WTC11 (cell line): ENCODE data around the gene PTPRN2. TPM values are rescaled to one million over a fixed set of nuclear protein-coding genes. Genes with fewer than 3 reads are reported as not detected.

Experiments used
- ATAC-seq: fragments of 200-7000 bp; cut with Tn5 transposase; 2 replicates; pipeline ENCODE4 v1.10.0; 2021; ENCODE audit warnings: mild to moderate bottlenecking, moderate library complexity
- CTCF ChIA-PET: fragments of 300-600 bp; sonication (Branson Sonifier 250); formaldehyde crosslinking; loops from one replicate; lab custom pipeline; 2021; ENCODE audit warnings: antibody characterized with exemption; lab: Charles Lee
- POLR2A ChIA-PET: fragments of 350-600 bp; sonication (Branson Sonifier 250); formaldehyde crosslinking; loops from one replicate; lab custom pipeline; 2021; ENCODE audit warnings: antibody characterized with exemption; lab: Charles Lee
- DNase-seq: peaks from one replicate; pipeline ENCODE4 v3.0.0; 2021; ENCODE audit warnings: low spot score
- H3K27ac Mint-ChIP-seq: 2 replicates; pipeline ENCODE4 v1.8.0; 2021; ENCODE audit warnings: mixed read lengths
- H3K27me3 Mint-ChIP-seq: 2 replicates; pipeline ENCODE4 v1.8.0; 2021; ENCODE audit warnings: low read depth, mild to moderate bottlenecking, moderate library complexity, mixed read lengths
- H3K36me3 Mint-ChIP-seq: 2 replicates; pipeline ENCODE4 v1.8.0; 2021; ENCODE audit warnings: mixed read lengths
- H3K4me1 Mint-ChIP-seq: 2 replicates; pipeline ENCODE4 v1.8.0; 2022; ENCODE audit warnings: mixed read lengths
- H3K4me3 Mint-ChIP-seq: 2 replicates; pipeline ENCODE4 v1.8.0; 2021; ENCODE audit warnings: mild to moderate bottlenecking, moderate library complexity, mixed read lengths
- H3K9me3 Mint-ChIP-seq: 2 replicates; pipeline ENCODE4 v1.8.0; 2021; ENCODE audit warnings: mixed read lengths
- ATF2 ChIP-seq: sonication (generic); formaldehyde crosslinking; IDR thresholded peaks from 2 replicates; pipeline ENCODE4 v1.8.1; 2022; ENCODE audit warnings: low read depth, missing genetic modification reagents, borderline replicate concordance
- ATF3 ChIP-seq: sonication (generic); formaldehyde crosslinking; conservative IDR thresholded peaks from 2 replicates; pipeline ENCODE4 v1.8.1; 2022; ENCODE audit warnings: mild to moderate bottlenecking, missing genetic modification reagents
- CREM ChIP-seq: sonication (generic); formaldehyde crosslinking; IDR thresholded peaks from 2 replicates; pipeline ENCODE4 v1.8.1; 2022; ENCODE audit warnings: mild to moderate bottlenecking, missing genetic modification reagents, moderate library complexity
- EMX1 ChIP-seq: fragments of 250-450 bp; sonication (Bioruptor Pico); IDR thresholded peaks from 2 replicates; pipeline ENCODE4 v1.8.0; 2021; ENCODE audit warnings: mild to moderate bottlenecking
- FOXJ3 ChIP-seq: sonication (generic); formaldehyde crosslinking; IDR thresholded peaks from 2 replicates; pipeline ENCODE4 v1.9.0; 2021; ENCODE audit warnings: missing genetic modification reagents, mild to moderate bottlenecking, borderline replicate concordance
- JUN ChIP-seq: sonication (generic); formaldehyde crosslinking; IDR thresholded peaks from 2 replicates; pipeline ENCODE4 v1.8.0; 2023; ENCODE audit warnings: mild to moderate bottlenecking, missing genetic modification reagents
- KAT7 ChIP-seq: sonication (generic); formaldehyde crosslinking; IDR thresholded peaks from 2 replicates; pipeline ENCODE4 v1.8.1; 2023; ENCODE audit warnings: missing genetic modification reagents, mild to moderate bottlenecking, borderline replicate concordance
- MYBL2 ChIP-seq: sonication (generic); formaldehyde crosslinking; IDR thresholded peaks from 2 replicates; pipeline ENCODE4 v1.8.1; 2023; ENCODE audit warnings: mild to moderate bottlenecking, moderate library complexity, missing genetic modification reagents
- NFATC4 ChIP-seq: fragments of 250-450 bp; sonication (Bioruptor Pico); IDR thresholded peaks from 2 replicates; pipeline ENCODE4 v1.9.0; 2021; ENCODE audit warnings: mild to moderate bottlenecking
- NFE2L1 ChIP-seq: sonication (generic); formaldehyde crosslinking; IDR thresholded peaks from 2 replicates; pipeline ENCODE4 v1.8.1; 2023; ENCODE audit warnings: missing genetic modification reagents
- USF1 ChIP-seq: sonication (generic); formaldehyde crosslinking; IDR thresholded peaks from 2 replicates; pipeline ENCODE4 v1.8.0; 2022; ENCODE audit warnings: mild to moderate bottlenecking, missing genetic modification reagents
- ZNF232 ChIP-seq: sonication (generic); formaldehyde crosslinking; IDR thresholded peaks from 2 replicates; pipeline ENCODE4 v1.8.0; 2022; ENCODE audit warnings: mild to moderate bottlenecking, missing genetic modification reagents
- total RNA-seq: library from RNA; stranded (reverse); gene quantifications from 3 replicates; pipeline ENCODE4 v1.2.3, GENCODE V29; 2021
- TF ChIP-seq, protein P1 (sequence below): fragments of 250-450 bp; sonication (Bioruptor Pico); IDR thresholded peaks from 2 replicates; pipeline ENCODE4 v1.8.0; 2021; ENCODE audit warnings: mild to moderate bottlenecking
- TF ChIP-seq, protein P2 (sequence below): fragments of 250-450 bp; sonication (Bioruptor Pico); IDR thresholded peaks from 2 replicates; pipeline ENCODE4 v1.9.0; 2021; ENCODE audit warnings: mild to moderate bottlenecking
- TF ChIP-seq, protein P3 (sequence below): sonication (generic); formaldehyde crosslinking; IDR thresholded peaks from 2 replicates; pipeline ENCODE4 v1.8.1; 2023; ENCODE audit warnings: mild to moderate bottlenecking, missing genetic modification reagents, moderate library complexity
- TF ChIP-seq, protein P4 (sequence below): fragments of 250-450 bp; sonication (Bioruptor Pico); IDR thresholded peaks from 2 replicates; pipeline ENCODE4 v1.9.0; 2021; ENCODE audit warnings: moderate library complexity, mild to moderate bottlenecking, inconsistent platforms, borderline replicate concordance

The PTPRN2 gene
- total RNA-seq, 1 experiment from 2014 or later: 4.7 TPM

DNA sequence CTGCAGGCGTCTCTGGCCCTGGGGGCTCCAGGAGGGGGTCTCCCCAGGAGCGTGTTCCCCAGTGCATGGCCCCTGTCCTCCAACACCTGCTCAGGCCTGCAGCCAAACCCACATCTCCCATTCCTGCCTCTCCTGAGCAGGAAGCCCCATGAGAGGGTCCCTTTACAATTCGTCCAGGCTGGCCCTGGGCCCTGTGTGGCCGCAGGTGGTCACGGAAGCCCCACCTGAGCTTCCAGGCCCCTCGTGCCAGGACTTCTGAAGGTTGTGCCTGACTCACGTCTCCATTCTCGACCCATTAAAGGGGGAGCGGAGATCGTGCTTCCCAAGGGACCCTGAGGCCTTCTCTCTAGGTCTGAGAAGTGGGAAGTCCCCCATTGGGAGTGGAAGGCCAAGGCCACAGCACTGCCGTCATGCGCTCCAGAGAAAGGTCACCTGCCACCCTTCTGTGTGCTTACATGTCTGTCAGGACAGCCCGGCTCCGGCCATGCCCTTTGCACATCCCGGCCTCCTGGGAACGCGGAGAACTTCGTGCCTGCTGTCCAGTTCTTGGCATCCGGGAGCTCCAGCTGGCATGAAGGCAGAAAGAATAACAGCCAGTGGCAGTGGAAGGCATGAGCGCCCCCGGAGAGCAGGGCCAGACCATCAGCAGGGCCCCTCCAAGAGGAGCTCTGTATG lies 868.5 kb downstream of the PTPRN2 start (continued):
- TF ChIP-seq, protein P1, sequence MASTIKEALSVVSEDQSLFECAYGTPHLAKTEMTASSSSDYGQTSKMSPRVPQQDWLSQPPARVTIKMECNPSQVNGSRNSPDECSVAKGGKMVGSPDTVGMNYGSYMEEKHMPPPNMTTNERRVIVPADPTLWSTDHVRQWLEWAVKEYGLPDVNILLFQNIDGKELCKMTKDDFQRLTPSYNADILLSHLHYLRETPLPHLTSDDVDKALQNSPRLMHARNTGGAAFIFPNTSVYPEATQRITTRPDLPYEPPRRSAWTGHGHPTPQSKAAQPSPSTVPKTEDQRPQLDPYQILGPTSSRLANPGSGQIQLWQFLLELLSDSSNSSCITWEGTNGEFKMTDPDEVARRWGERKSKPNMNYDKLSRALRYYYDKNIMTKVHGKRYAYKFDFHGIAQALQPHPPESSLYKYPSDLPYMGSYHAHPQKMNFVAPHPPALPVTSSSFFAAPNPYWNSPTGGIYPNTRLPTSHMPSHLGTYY (CRISPR knock-in tag): no peak
- TF ChIP-seq, protein P2, sequence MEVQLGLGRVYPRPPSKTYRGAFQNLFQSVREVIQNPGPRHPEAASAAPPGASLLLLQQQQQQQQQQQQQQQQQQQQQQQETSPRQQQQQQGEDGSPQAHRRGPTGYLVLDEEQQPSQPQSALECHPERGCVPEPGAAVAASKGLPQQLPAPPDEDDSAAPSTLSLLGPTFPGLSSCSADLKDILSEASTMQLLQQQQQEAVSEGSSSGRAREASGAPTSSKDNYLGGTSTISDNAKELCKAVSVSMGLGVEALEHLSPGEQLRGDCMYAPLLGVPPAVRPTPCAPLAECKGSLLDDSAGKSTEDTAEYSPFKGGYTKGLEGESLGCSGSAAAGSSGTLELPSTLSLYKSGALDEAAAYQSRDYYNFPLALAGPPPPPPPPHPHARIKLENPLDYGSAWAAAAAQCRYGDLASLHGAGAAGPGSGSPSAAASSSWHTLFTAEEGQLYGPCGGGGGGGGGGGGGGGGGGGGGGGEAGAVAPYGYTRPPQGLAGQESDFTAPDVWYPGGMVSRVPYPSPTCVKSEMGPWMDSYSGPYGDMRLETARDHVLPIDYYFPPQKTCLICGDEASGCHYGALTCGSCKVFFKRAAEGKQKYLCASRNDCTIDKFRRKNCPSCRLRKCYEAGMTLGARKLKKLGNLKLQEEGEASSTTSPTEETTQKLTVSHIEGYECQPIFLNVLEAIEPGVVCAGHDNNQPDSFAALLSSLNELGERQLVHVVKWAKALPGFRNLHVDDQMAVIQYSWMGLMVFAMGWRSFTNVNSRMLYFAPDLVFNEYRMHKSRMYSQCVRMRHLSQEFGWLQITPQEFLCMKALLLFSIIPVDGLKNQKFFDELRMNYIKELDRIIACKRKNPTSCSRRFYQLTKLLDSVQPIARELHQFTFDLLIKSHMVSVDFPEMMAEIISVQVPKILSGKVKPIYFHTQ (CRISPR knock-in tag): no peak
- TF ChIP-seq ATF2 (no peak), ATF3 (CRISPR knock-in tag) (no peak), CREM (CRISPR knock-in tag) (no peak), KAT7 (CRISPR knock-in tag) (no peak), EMX1 (CRISPR knock-in tag) (no peak), JUN (CRISPR knock-in tag) (no peak), USF1 (CRISPR knock-in tag) (no peak)
- TF ChIP-seq, protein P3, sequence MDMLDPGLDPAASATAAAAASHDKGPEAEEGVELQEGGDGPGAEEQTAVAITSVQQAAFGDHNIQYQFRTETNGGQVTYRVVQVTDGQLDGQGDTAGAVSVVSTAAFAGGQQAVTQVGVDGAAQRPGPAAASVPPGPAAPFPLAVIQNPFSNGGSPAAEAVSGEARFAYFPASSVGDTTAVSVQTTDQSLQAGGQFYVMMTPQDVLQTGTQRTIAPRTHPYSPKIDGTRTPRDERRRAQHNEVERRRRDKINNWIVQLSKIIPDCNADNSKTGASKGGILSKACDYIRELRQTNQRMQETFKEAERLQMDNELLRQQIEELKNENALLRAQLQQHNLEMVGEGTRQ (CRISPR knock-in tag): no peak
- TF ChIP-seq, protein P4, sequence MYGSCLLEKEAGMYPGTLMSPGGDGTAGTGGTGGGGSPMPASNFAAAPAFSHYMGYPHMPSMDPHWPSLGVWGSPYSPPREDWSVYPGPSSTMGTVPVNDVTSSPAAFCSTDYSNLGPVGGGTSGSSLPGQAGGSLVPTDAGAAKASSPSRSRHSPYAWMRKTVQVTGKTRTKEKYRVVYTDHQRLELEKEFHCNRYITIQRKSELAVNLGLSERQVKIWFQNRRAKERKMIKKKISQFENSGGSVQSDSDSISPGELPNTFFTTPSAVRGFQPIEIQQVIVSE (CRISPR knock-in tag): no peak

DNA sequence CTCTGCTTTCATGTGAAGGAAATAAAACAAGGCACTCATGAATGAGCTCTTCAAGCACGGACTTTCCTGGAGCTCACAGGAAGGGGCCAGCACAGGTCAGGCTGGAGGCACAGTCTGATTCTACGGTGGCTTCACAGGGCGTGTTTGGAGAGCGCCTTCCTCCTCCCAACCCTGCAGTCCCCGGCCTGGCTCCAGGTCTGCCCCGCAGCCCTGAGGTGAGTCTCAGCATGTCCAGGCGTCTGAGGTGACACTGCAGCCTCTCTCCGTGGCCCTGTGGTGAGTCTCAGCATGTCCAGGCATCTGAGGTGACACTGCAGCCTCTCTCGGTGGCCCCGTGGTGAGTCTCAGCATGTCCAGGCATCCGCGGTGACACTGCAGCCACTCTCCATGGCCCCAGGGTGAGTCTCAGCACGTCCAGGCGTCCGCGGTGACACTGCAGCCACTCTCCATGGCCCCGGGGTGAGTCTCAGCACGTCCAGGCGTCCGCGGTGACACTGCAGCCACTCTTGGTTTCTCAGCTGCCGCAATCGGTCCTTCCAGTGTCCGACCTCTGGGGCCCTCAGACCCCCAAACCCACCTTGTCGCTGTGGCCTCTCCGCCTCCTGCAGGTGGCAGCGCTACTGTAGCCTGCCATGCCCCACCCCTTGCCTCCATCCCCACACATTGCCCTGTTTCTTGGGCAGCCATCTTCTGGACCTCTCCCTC lies 869.2 kb downstream of the PTPRN2 start:
- H3K36me3 Mint-ChIP-seq: peaks cover 22% of the 10 kb centered on the region
- H3K27ac Mint-ChIP-seq: no peak overlapping the region
- POLR2A ChIA-PET: no interaction called here
- peaks cover 22% of the 10 kb centered on the region for H3K9me3 Mint-ChIP-seq
- peak; percentile 34 for ATAC-seq
- H3K27me3 Mint-ChIP-seq: peaks cover 7% of the 10 kb centered on the region; the same call in 1 of the 2 replicates
- TF ChIP-seq FOXJ3 (no peak), MYBL2 (CRISPR knock-in tag) (no peak), NFATC4 (CRISPR knock-in tag) (no peak), NFE2L1 (CRISPR knock-in tag) (no peak), EMX1 (CRISPR knock-in tag) (no peak), ZNF232 (CRISPR knock-in tag) (no peak)
- TF ChIP-seq, protein P3 (CRISPR knock-in tag): no peak
- TF ChIP-seq, all 79 proteins: peak for 0
- Mint-ChIP-seq H3K4me3 (no peak overlapping the region), H3K4me1 (no peaks in the 10 kb centered on the region)
- no peak for DNase-seq
- CTCF ChIA-PET: no interaction called here
